Measurements from ENCODE around the gene TBC1D8.
A peak's percentile ranks its signal among the peaks of the same experiment; 100 is the strongest.

TBC1D8 gene

DNA sequence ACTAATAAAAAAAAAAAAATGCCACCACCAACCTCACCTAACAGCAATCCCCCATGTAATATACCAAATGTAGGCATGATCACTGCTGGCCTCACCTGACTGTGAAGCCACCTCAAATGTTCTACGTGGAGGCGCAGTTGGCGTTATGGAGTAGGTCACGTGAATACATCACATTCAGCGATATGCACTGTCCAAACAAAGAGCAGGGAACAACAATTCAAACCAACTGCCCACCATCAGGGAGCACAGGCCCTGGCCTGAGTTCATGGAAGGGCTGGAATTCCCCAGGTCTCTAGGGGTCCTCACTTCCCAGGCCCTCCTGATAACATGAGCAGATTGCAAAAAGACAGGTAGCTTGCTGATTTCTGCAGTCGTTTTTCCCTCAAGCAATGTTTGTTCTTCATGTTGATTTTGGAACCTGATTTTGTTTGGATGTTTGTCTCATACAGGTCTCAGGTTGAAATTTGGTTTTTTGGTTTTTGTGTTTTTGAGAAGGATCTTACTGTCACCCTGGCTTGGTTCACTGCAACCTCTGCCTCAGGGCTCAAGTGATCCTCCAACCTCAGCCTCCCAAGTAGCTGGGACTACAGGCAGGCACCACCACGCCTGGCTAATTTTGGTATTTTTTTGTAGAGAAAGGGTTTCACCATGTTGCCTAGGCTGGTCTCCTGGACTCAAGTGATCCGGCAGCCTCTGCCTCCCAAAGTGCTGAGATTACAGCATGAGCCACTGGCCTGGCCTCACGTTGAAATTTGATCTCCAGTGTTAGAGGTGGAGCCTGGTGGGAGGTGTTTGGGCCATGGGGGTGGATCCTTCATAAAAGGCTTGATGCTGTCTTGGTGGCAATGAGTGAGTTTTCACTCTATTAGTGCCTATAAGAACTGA, 15.5 kb downstream of the TBC1D8 start:
- no peak for DNase-seq (ENCODE audit: low read depth, low spot score)

DNA sequence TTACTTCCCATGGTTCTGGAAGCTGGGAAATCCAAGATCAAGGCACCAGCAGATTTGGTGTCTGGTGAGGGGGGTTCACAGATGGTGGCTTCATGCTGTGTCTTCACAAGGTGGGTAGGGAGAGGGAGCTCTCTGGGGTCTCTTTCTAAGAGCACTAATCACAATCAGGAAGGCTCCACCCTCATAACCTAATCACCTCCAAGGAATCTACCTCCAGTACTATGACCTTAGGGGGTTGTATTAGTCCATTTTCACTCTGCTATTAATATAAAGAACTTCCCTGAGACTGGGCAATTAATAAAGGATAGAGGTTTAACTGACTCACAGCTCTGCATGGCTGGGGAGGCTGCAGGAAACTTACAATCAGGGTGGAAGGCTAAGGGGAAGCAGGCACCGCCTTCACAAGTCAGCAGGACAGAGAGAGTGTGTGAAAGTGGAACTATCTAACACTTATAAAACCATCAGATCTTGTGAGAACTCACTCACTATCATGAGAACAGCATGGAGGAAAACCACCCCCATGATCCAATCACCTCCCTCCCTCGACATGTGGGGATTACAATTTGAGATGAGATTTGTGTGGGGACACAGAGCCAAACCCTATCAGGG, 17.6 kb downstream of the TBC1D8 start:
- no peak for DNase-seq (ENCODE audit: low read depth, low spot score)

DNA sequence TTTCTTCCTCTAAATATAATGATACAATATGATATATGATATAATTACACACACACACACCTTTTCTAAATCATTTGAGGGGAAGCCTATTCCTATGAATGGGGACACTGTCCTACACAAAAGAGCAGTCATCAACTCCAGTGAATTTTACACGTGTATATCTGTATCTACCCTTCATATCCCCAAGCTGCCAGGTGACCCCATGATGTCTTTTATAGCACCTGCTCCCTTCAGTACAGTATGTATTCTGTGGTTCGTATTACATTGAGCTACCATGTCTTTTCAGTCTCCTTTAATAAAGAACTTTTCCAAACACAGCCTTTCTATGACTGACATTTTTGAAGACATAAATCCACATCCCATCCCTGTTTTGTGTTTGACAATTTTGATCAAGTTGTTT, 19.0 kb downstream of the TBC1D8 start:
- DNase-seq (ENCODE audit: low read depth, low spot score): no peak

DNA sequence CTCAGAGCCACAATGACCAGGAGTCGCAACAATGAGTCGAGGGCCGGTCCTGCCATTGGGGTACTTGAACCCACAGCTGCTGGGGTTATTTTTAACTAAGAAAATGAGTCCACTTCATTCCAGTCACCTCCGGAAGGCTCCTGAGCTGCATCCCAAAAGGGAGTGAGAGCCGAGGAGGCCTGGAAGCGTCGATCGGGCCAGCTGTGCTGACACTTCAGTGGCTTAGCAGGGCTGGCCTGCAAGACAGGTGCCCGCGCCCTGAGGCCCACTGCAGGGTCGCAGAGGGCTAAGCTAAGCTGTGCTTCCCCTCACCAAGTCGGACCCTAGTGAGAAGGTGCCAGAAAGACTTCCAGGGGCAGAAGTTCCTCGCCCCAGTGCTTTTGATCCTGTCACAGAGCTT, 21.1 kb downstream of the TBC1D8 start:
- no peak for DNase-seq (ENCODE audit: low read depth, low spot score)

- no peak for DNase-seq (ENCODE audit: low read depth, low spot score)
Observed at GRCh38 chr2:101127319-101128056, 23.7 kb downstream of the TBC1D8 start.

DNA sequence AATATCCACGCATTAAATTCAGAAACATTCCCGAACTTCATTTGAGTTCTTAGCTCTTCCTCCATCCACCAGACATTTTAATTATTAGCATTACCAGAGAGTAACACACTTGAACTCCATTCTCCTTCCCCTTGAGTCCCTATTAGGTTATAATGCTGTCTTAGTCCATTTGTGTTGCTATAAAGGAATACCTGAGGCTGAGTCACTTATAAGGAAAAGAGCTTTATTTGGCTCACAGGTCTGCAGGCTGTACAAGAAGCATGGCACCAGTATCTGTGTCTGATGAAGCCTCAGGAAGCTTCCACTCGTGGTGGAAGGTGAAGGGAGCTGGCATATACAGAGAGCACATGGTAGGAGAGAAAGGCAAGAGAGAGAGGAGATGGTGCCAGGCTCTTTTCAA, 25.4 kb downstream of the TBC1D8 start:
- no peak for DNase-seq (ENCODE audit: low read depth, low spot score)

DNA sequence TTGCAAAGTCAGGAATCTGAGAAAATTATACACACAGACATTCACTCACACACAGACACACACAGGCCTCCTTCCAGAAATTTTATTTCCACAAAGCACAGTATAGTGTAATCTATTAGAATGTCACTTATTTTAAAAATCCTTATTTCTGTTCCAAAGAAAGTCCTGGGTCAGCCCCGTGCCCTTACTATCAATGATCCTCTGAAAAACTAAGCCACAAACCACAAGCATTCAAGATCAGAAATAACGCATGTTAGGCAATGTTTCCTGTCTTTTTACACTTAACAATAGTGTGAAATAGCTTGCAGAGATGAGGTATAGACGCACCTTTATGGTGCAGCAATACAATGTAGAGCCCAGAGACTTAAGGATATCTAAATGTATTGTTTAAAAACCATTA, 25.8 kb downstream of the TBC1D8 start:
- DNase-seq (ENCODE audit: low read depth, low spot score): no peak

DNA sequence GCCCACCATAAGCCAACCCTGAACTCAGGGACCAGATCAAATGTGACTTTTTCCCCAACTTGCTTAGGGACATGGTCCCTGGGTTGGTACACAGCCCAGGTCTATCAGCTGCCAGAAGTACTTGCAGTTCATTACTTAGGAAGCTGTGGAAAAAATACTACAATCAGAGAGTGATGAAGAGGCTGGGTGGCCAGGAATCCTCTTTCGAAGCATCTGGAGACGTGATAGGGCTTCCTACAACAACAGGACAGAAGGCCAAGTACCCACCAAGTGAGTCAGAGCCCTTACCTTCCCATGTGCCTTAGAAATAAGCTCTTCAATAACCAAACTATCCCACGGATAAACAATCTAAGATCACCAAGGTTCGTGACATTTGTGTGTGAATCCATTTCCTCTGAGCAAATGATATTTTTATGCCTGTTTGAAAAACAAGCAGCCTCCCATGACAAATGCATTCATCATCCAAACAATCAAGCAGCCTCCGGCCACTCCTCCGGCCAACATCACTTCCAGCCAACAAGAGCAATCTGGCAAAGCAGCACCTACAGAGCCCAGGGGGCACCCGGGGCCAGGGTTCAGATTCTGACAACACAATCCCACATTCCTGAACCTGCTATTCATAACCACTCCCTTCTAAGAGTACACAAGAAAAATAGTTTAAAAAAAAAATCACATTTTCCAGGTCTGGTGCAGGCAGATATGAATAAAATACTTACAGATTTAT, 26.4 kb downstream of the TBC1D8 start:
- no peak for DNase-seq (ENCODE audit: low read depth, low spot score)

GRCh38 chr2:101123795-101124471, 27.2 kb downstream of the TBC1D8 start:
- DNase-seq (ENCODE audit: low read depth, low spot score): no peak

GRCh38 chr2:101121174-101121573, 30.0 kb downstream of the TBC1D8 start:
- no peak for DNase-seq (ENCODE audit: low read depth, low spot score)

DNA sequence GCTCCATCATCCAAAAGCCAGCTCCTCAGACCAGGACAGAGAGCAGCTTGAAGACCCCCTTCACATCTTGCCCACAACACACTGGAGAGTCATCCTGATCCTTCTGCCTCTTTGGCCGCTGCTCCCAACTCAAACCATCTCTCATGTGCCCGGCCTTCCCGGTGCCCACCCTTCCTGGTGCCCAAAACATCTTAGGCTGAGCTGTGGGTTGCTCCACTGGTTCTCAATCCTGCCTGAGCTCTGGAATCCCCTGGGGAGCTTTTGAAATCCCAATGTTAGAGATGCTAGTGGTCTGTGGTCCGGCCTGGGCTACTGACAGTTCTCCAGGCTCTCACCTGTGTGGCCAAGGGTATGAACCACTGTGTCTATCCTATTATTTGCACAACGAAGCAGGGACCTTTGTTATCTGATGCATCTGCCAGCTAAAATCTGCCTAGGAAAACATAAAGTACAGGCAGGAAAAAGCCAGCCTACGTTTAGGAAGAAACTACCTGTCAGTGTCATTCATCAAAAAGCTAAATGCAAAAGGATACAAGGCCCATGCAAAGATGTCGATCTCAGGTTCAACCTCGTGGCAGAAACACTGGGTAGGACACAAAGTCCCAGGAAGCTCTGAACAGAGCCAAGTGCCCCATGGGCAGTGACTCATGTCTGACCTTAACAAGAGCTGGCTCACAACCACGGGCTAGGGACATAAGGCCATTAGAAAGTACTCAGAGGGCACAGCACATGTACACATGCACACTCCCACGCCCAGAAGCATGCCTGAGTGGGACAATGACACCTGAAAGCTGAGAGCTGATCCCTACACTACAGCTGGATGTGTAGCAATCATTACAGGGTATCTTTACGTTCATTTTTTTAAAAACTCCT, 30.8 kb downstream of the TBC1D8 start:
- DNase-seq (ENCODE audit: low read depth, low spot score): no peak

- DNase-seq (ENCODE audit: low read depth, low spot score): no peak
Observed at GRCh38 chr2:101119431-101119830, 31.8 kb downstream of the TBC1D8 start.

- no peak for DNase-seq (ENCODE audit: low read depth, low spot score)
Observed at GRCh38 chr2:101116841-101117552, 34.2 kb downstream of the TBC1D8 start.

DNA sequence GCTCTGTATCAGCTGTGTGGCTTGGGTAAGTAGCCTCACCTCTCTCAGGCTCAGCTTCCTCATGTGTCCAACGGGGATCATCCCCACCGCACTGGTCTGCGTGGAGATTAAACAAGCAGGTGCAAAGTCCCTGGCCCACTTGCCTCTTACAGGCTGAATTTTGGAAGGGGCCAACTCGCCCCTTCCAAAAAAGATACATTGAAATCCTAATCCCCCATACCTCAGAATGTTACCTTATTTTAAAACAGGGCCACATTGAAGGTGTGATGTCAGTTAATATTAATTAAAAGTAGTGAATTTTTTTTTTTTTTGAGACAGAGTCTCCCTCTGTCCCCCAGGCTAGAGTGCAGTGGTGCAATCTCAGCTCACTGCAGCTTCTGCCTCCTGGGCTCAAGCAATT, 34.8 kb downstream of the TBC1D8 start:
- DNase-seq (ENCODE audit: low read depth, low spot score): no peak

- DNase-seq (ENCODE audit: low read depth, low spot score): no peak
Observed at GRCh38 chr2:101115664-101116063, 35.5 kb downstream of the TBC1D8 start.

- no peak for DNase-seq (ENCODE audit: low read depth, low spot score)
Observed at GRCh38 chr2:101114815-101115214, 36.4 kb downstream of the TBC1D8 start.

DNA sequence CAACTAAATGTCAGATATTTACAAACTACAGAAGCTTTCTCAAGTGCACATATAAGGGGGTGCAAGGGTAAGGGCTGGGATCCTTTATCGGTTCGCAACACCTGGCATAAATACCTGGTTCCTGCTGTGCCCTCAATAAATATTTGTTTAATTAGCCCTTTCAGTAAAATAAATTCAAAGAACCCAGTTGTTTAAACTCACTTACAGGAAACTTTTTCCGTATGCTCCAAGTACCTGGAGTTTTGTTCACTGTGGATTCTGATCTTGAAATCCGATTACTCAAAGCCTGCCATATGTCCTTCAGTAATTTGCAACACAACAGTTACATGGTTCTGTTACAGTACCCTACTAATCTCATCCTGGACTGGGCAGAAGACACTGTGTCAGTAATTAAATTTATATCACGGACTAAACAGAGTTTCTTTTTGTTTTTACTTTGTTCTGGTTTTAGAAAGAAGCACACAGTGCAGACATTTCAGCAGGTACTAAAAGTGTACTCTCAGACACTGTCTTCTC, 36.9 kb downstream of the TBC1D8 start:
- no peak for DNase-seq (ENCODE audit: low read depth, low spot score)

DNA sequence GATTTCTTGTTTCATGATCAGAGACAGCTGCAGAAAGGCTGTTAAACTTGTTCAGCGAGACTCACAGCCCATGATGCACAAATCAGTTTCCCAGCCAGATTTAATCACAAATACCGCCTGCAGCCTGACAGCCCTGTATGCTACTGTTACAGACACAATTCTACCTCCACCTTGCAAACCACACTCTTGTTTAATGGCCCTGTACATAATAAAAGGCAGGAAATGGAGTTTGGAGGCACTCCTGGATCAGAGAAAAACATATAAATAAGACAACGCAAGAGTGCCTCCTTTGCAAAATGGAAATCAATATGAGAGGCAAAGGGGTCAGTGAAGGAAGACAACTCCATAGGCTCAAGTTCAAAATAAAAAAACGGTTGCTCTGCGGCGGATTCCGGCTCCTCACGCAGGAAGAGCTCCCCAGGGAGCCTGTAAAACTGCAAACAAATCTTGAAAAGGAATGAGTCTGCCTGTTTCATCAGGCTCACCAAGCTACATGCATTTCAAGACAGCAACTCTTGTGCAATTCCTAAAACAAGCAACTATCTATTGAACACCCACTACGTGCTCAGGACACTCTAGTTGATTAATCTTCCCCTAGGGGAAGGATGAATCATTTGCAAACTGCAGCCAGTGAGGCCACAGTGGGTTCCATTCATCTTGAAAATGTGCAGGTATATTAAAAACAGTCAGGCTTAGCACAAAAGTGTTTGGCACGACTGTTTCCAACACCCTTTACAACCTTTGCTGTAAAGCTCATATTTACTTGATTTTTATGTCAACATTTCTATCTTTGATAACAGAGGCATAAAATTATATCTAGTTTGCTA, 37.5 kb downstream of the TBC1D8 start:
- peak; percentile 48 for DNase-seq (ENCODE audit: low read depth, low spot score)

DNA sequence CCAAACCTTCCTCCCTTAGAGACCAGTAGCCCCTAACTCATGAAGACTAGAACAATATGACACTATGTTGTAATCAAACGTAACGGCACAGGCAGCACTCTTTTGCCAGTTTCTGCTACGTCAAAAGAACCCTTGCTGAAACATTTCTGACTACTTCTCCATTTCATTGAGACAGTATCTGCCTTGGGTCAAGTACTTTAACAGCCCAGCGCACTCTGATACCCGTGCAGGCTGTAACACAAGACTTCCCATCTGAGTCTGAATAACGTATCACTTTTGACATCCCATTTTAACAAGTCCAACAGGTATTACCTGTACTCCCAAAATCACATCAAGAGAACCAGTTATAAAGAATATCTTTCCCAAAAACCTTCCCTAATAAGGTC, 38.4 kb downstream of the TBC1D8 start:
- no peak for DNase-seq (ENCODE audit: low read depth, low spot score)

All from iPS DF 19.7 (cell line).